Iris pigment epithelial cell (primary cell): Measurements from ENCODE around the gene TLE4.
"Not testable (repeated sequence)": the region's sequence is repeated elsewhere in the genome, so short reads cannot be mapped to it uniquely, and the experiment has no call there.

Source experiments
- DNase-seq: peaks from one replicate; pipeline ENCODE4 v3.0.0-alpha.2; 2011; ENCODE audit warnings: low read depth

The TLE4 gene

GRCh38 chr9:79638806-79639205, 67.0 kb downstream of the TLE4 start:
- DNase-seq: no peak

- DNase-seq: peak; percentile 38
These were observed 67.6 kb downstream of the TLE4 start for GRCh38 chr9:79639354-79639753.

- not testable (repeated sequence) for DNase-seq
These were observed 68.3 kb downstream of the TLE4 start for GRCh38 chr9:79640067-79640466.

- DNase-seq: no peak
These were observed 69.3 kb downstream of the TLE4 start for GRCh38 chr9:79641070-79641469.

- no peak for DNase-seq
These were observed 70.9 kb downstream of the TLE4 start for GRCh38 chr9:79642671-79643070.

GRCh38 chr9:79644048-79644447, 72.3 kb downstream of the TLE4 start:
- no peak for DNase-seq

GRCh38 chr9:79644601-79645000, 72.8 kb downstream of the TLE4 start:
- no peak for DNase-seq

- DNase-seq: no peak
These were observed 73.3 kb downstream of the TLE4 start for GRCh38 chr9:79645110-79645509.

- no peak for DNase-seq
These were observed 74.3 kb downstream of the TLE4 start for GRCh38 chr9:79646096-79646495.

GRCh38 chr9:79651251-79651795, 79.6 kb downstream of the TLE4 start:
- DNase-seq: peak; percentile 37

- peak; percentile 50 for DNase-seq
These were observed 80.8 kb downstream of the TLE4 start for GRCh38 chr9:79652598-79652997.

GRCh38 chr9:79654591-79655382, 83.0 kb downstream of the TLE4 start:
- DNase-seq: not testable (repeated sequence)

GRCh38 chr9:79655551-79655950, 83.8 kb downstream of the TLE4 start:
- DNase-seq: peak; percentile 36

- DNase-seq: no peak
These were observed 84.4 kb downstream of the TLE4 start for GRCh38 chr9:79656169-79656568.

- DNase-seq: peak; percentile 24
These were observed 86.1 kb downstream of the TLE4 start for GRCh38 chr9:79657891-79658290.

- no peak for DNase-seq
These were observed 87.2 kb downstream of the TLE4 start for GRCh38 chr9:79658926-79659325.

- DNase-seq: no peak
These were observed 88.8 kb downstream of the TLE4 start for GRCh38 chr9:79660615-79661014.

GRCh38 chr9:79661279-79661678, 89.5 kb downstream of the TLE4 start:
- DNase-seq: no peak

- DNase-seq: no peak
These were observed 90.2 kb downstream of the TLE4 start for GRCh38 chr9:79661886-79662536.

- DNase-seq: peak; percentile 53
These were observed 90.8 kb downstream of the TLE4 start for GRCh38 chr9:79662537-79662956.

- no peak for DNase-seq
These were observed 91.5 kb downstream of the TLE4 start for GRCh38 chr9:79663300-79663699.

GRCh38 chr9:79663878-79664277, 92.1 kb downstream of the TLE4 start:
- no peak for DNase-seq

- peak; percentile 25 for DNase-seq
These were observed 92.6 kb downstream of the TLE4 start for GRCh38 chr9:79664375-79664831.
